ENCODE data around the gene SMIM24.
"Not testable (repeated sequence)": the region's sequence is repeated elsewhere in the genome, so short reads cannot be mapped to it uniquely, and the experiment has no call there.

The SMIM24 gene

DNA sequence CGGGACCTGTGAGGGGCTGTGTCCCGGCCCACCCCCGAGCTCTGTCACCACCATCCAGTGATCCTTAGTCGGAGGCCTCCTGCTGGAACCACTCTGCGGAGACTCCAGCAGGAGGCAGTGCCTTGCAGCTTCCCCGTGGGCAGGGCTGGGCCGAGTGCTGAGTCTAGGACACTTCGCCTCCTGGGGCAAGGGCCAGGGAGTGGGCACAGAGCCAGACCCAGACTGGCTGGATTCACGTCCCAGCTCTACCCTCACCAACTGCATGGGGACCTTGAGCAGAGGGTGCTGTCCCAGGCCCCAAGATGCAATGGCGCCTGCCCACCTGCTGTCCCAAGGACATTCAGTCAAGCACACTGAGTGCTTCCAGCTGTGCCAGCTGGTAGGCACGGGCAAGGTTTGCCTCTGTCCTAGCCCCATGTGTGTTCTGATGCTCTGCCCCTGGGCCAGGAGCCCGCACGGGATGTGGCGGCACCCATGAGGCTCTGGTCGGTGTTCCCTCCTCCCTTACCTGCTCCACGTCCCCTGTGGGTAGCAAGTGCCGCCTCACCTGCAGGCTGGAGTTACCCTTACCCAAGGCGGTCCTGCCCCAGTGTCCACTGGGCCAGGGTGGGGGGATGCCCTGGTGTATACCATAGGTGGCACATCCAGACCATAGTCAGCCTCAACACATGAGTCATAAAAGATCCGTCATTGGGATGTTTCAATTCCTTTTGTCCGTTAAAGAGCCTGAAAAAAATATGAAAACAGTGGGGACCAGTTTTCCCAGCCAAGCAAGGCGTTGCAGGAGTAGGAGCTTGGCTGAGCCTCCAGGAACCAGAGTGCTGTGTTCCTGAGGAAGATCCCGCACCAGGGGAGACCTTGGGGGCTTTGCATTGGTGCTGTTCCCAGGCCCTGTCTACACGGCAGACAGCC, 33.2 kb upstream of the SMIM24 start:
- DNase-seq: no peak

GRCh38 chr19:3512562-3513228, 32.4 kb upstream of the SMIM24 start:
- DNase-seq: no peak

DNA sequence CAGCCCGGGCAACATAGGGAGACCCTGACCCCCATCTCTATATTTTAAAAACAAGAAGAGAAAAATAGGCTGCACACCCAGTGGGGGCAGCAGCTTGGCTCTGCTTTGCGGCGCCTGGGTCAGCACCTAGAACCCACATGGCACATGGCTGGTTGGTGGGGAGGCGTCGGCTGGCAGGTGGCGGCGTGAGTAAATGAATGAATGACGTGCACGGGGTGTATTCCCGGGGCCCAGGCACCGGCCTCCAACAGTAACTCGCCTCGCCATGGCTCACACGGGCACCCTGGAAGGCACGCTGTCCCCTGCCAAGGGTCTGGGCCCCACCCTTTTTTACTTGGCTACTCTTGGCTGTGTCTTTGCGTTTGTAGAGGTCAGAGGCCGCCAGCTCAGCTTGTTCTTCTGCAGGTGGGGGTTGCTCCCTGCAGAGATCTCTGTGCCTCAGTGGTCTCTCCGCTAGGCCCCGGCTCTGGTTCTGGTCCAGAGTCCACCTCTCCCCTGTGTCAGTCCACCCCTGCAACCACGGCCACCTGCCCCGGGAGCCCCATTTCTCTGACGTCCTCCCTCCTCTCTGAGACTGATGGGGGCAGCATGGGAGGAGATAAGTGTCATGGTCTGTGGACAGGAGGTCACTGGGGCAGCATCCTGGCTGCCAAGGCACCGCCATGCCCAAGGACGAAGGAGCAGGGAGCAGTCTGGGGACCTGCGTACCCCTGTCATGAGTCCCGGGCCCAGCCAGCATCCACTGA, 31.4 kb upstream of the SMIM24 start:
- no peak for DNase-seq

- DNase-seq: no peak
These were observed 30.4 kb upstream of the SMIM24 start for GRCh38 chr19:3510727-3511126.

- no peak for DNase-seq
These were observed 29.3 kb upstream of the SMIM24 start for GRCh38 chr19:3509566-3509989.

DNA sequence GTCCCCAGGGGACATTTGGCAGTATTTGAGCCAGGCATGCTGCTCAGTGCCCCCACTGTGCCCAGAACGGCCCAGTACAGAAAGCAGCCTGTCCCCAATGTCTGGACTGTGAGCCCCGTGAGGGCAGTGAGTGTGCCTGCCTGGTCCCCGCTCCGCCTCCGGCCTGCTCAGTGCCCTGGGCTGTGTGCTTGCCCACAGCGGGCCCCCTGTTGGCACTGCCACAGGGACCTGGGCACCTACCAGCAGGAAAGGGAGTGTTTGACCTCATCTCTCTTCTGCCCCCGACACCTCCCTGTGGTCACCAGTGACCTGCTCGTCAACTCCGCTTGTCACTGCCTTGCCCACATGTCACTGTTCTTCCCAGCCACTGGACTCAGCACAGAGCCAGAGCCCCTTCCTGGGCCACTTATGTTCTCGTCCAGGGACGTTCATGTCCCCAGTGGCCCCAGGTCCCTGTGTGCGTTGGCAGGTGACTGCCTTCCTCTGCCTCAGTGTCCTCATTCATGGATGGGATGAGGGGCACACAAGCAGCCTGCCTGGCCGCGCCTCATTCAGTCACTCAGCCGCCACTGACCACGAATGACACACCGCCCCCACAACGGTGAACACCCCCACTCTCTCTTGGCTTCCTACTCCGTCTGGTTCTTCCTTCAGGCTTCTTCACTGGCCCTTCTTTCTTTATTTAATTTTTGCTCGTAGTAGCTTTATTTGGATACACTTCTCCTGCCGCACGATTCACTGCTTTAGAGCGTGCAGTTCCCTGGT, 28.6 kb upstream of the SMIM24 start:
- no peak for DNase-seq

DNA sequence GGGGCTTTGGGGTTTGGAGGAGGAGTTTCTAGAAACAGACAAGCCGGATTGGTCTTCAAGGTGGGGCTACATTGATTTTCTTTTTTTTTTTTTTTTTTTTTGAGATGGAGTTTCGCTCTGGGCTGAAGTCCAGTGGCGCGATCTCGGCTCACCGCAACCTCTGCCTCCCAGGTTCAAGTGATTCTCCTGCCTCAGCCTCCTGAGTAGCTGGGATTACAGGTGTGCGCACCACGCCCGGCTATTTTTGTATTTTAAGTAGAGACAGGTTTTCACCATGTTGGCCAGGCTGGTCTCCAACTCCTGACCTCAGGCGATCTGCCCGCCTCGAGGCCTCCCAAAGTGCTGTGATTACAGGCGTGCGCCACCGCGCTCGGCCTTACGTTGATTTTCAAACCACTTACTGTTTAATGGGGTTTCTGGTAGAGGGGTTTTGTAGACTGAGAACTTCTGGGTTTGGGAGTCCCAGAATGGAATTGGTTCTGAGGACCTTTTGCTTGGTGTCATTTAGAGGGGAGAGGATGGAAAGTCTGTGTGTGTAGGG, 27.9 kb upstream of the SMIM24 start:
- not testable (repeated sequence) for DNase-seq

GRCh38 chr19:3507371-3508120, 27.2 kb upstream of the SMIM24 start:
- no peak for DNase-seq

- no peak for DNase-seq
These were observed 26.3 kb upstream of the SMIM24 start for GRCh38 chr19:3506384-3507340.

DNA sequence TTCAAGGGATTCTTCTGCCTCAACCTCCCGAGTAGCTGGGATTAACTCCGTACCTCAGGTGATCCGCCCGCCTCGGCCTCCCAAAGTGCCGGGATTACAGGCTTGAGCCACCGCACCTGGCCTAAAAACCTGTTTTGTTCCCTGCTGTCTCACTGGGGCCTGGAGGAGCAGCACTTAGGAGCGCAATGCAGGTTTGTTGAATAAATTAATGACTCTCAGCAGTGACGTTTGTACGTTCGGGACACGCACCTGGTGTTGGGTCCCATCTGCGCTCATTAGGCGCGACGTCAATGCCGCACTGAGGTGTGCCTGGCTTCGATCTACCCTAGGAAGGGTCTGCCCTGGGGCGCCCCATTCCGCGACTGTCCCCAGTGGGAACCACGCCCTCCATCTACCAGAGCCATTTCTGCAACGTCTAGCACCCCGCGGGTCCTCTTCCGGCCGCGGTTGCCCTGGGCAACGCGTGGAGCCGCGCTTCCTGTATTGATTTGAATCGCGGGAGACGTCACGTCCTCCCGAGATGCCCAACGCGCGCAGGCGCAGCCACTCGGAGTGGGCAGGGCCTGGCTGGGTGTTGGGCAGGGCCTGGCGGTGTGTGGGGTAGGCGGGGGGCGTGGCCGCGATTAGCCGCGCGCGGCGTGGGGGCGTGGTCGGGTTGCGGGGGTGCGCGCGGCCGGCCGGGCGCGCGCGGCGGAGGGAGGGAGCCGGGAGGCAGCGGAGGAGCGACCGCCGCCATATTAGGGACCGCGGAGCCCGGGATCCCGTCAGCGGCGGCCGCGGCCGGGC, 25.5 kb upstream of the SMIM24 start, which contains the start of gene FZR1:
Gene FZR1 (plus strand): TSS at position 714 of the 786 bp plus-strand sequence. CDS start 16,679 bp downstream, outside the sequence.
- DNase-seq: peak; percentile 94

DNA sequence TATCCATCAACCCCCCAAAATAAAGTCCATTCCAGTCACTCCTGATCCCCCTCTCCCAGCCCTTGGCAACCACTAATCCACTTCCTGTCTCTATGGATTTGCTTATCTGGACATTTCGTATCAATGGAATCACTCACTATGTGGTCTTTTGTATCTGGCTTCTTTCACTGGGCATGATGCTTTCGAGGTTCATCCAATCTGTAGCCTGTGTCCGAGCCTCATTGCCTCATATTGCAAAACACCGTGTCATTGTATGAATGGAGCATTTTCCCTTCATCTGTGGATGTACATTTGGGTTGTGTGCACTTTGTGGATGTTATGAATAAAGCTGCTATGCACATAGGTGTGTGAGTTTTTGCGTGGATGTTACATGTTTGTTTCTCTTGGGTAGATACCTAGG, 24.4 kb upstream of the SMIM24 start:
- DNase-seq: no peak

DNA sequence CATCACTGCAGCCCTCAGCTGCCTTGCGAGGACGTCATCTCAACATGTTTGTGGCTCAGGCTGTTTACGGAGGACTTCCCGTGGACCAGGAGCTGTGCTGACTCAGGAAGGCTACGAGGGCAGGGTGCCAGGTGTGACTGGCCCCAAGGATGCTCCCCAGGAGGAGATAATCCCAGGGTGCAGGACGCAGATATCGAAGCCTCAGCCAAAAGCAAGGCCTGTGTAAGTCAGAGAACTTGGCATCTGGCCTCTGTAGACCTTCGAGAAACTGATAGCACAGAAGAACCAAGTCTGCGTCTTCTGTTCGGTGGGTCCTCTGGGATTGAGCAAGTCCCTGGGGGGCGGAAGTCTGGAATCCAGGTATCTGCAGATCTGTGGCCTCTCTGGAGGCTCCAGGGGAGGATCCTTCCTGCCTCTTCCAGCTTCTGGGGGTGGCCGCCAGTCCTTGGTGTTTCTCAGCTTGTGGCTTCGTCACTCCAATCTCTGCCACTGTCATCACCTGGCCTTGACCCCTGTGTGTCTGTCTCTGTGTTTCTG, 22.8 kb upstream of the SMIM24 start:
- no peak for DNase-seq

DNA sequence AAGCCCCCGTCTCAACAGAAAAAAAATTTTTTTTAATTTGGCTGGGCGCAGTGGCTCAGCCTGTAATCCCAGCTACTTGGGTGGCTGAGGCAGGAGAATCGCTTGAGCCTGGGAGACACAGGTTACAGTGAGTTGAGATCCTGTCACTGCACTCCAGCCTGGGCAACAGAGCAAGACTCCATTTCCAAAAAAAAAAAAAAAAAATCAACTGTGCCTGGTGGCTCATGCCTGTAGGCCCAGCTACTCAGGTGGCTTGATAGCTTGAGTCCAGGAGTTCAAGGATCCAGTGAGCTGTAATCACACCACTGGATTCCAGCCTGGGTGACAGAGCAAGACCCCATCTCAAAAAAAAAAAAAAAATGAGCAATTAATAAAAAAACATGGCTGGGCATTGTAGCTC, 21.5 kb upstream of the SMIM24 start:
- DNase-seq: no peak

- DNase-seq: peak; percentile 91
These were observed 20.2 kb upstream of the SMIM24 start, which contains the start of gene DOHH for GRCh38 chr19:3500429-3501101. Gene DOHH, minus strand, starts transcription at chr19:3500674. Its CDS starts 3,860 bp downstream, at chr19:3496814.

DNA sequence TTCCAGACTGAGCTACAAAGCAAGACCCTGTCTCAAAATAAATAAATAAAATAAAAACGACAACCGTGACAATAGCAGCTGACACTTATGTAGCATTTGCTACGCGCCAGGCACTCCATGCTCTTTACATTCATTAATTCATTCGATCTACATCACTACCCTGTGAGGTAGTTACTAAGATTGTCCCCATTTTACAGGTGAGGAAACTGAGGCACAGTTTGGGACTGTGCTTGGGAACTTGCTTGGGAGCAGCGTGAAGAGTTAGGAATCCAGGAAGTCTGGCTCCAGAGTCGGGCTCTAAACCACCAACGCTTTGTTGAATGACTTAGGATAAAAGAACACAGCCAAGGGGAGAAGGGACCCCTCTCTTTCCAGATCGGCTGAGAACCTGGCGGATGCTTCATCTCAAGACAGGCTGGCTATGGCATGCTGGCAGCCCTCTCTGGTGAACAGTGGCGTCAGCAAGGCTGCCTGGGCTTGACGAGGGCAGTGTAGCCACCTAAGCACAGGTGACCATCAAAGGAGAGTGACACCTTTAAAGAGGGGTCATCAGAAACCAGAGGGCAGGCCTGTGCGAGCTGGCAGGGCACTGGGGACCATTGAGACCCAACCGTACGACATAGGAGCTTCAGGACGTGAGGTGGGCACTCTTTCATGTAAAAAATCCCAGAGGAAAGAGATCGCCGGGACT, 19.6 kb upstream of the SMIM24 start:
- no peak for DNase-seq

- DNase-seq: no peak
These were observed 17.6 kb upstream of the SMIM24 start for GRCh38 chr19:3497757-3498520.
